PC-3 (cell line): ENCODE data around the gene XK. TPM values are rescaled to one million over a fixed set of nuclear protein-coding genes. Genes with fewer than 3 reads are reported as not detected.

ENCODE experiments used
- ATAC-seq: fragments of 200-7000 bp; cut with Tn5 transposase; 2 replicates; pipeline ENCODE4 v1.9.1; 2020; ENCODE audit warnings: mild to moderate bottlenecking, moderate library complexity
- BruUV-seq: library from RNA; stranded (reverse); fragments of 400-500 nt; replicated peaks from 2 replicates; lab custom pipeline; 2021; lab: Mats Ljungman, UMichigan
- CTCF ChIA-PET: fragments of 300-600 bp; sonication (Branson Sonifier 250); formaldehyde crosslinking; loops from one replicate; lab custom pipeline; 2022; ENCODE audit warnings: antibody characterized with exemption; lab: Charles Lee
- POLR2A ChIA-PET: fragments of 300-600 bp; sonication (Branson Sonifier 250); formaldehyde crosslinking; loops from one replicate; lab custom pipeline; 2022; ENCODE audit warnings: antibody characterized with exemption; ENCODE audit not compliant: unreplicated experiment; lab: Charles Lee
- DNase-seq: peaks from one replicate; pipeline ENCODE4 v3.0.0-alpha.2; 2015
- H2AFZ ChIP-seq: fragments of 300-600 bp; sonication (generic); 2 replicates; pipeline ENCODE4 v1.6.0; 2016; ENCODE audit warnings: antibody characterized with exemption, low read length
- H3F3A ChIP-seq: fragments of 300-600 bp; sonication (generic); one replicate; pipeline ENCODE4 v1.6.0; 2017; ENCODE audit warnings: antibody characterized with exemption, low read length, control low read depth, mild to moderate bottlenecking; ENCODE audit not compliant: unreplicated experiment
- H3K27ac ChIP-seq: fragments of 300-600 bp; sonication (generic); 2 replicates; pipeline ENCODE4 v1.5.1; 2016; ENCODE audit warnings: mild to moderate bottlenecking, low read length
- H3K27me3 ChIP-seq: fragments of 300-600 bp; sonication (generic); 2 replicates; pipeline ENCODE4 v1.6.1; 2016; ENCODE audit warnings: low read length, mixed read lengths
- H3K36me3 ChIP-seq: fragments of 300-600 bp; sonication (generic); 2 replicates; pipeline ENCODE4 v1.6.1; 2016; ENCODE audit warnings: low read depth, mixed run types, low read length, mixed read lengths
- H3K4me1 ChIP-seq: fragments of 300-600 bp; sonication (generic); 2 replicates; pipeline ENCODE4 v1.5.1; 2016; ENCODE audit warnings: low read length; ENCODE audit not compliant: insufficient read depth
- H3K4me2 ChIP-seq: fragments of 300-600 bp; sonication (generic); 2 replicates; pipeline ENCODE4 v1.6.0; 2016; ENCODE audit warnings: low read length
- H3K4me3 ChIP-seq: fragments of 300-600 bp; sonication (generic); 2 replicates; pipeline ENCODE4 v1.5.1; 2016; ENCODE audit warnings: mild to moderate bottlenecking, low read length, mixed read lengths
- H3K79me2 ChIP-seq: fragments of 300-600 bp; sonication (generic); 2 replicates; pipeline ENCODE4 v1.6.1; 2017; ENCODE audit warnings: low read length, mixed read lengths
- H3K9ac ChIP-seq: fragments of 300-600 bp; sonication (generic); 2 replicates; pipeline ENCODE4 v1.6.0; 2016; ENCODE audit warnings: mild to moderate bottlenecking, low read length
- H3K9me2 ChIP-seq: fragments of 300-600 bp; sonication (generic); replicated peaks from 2 replicates; pipeline ENCODE4 v1.6.1; 2016; ENCODE audit warnings: mixed run types, low read length, mixed read lengths
- H3K9me3 ChIP-seq: fragments of 300-600 bp; sonication (generic); 2 replicates; pipeline ENCODE4 v1.6.1; 2016; ENCODE audit warnings: low read length, mixed read lengths
- H4K20me1 ChIP-seq: fragments of 300-600 bp; sonication (generic); 2 replicates; pipeline ENCODE4 v1.6.1; 2016; ENCODE audit warnings: low read length, mixed read lengths
- EZH2 ChIP-seq: fragments of 300-600 bp; sonication (generic); IDR thresholded peaks from one replicate; pipeline ENCODE4 v1.6.1; 2017; ENCODE audit warnings: antibody characterized with exemption, mild to moderate bottlenecking, low read length; ENCODE audit not compliant: unreplicated experiment
- EZH2phosphoT487 ChIP-seq: fragments of 300-600 bp; sonication (generic); IDR thresholded peaks from 2 replicates; pipeline ENCODE4 v1.6.1; 2018; ENCODE audit warnings: mild to moderate bottlenecking, antibody characterized with exemption, low read length, borderline replicate concordance
- intact Hi-C: fragments of 100-400 bp; cut with micrococcal nuclease; formaldehyde crosslinking; loops from 2 replicates; pipeline ENCODE4 v1.9.0; 2023
- total RNA-seq: library from RNA; depleted of rRNA; stranded (reverse); fragments of >200 nt; gene quantifications from 2 replicates; pipeline ENCODE4 v1.2.3, GENCODE V29; 2014
- TF ChIP-seq, protein P1 (sequence below): fragments of 300-600 bp; sonication (generic); conservative IDR thresholded peaks from 2 replicates; pipeline ENCODE4 v1.5.1; 2017; ENCODE audit warnings: antibody characterized with exemption, low read depth, mild to moderate bottlenecking, low read length

XK gene
- total RNA-seq, 1 experiment from 2014 or later: 8.0 TPM

GRCh38 chrX:37666516-37666915, 19.1 kb upstream of the XK start:
- Histone ChIP-seq H3K9me2 (no peaks in the 10 kb centered on the region), H3K9ac (peak overlapping the region; percentile 28; the same call in 1 of the 2 replicates), H3K4me1 (peaks cover 18% of the 10 kb centered on the region), H3K4me2 (peak overlapping the region; percentile 38), H3K27me3 (no peaks in the 10 kb centered on the region), H3K9me3 (no peaks in the 10 kb centered on the region), H3F3A (no peaks in the 10 kb centered on the region), H3K4me3 (no peak overlapping the region), H4K20me1 (no peaks in the 10 kb centered on the region), H3K36me3 (no peaks in the 10 kb centered on the region), H3K27ac (peak overlapping the region; percentile 81), H3K79me2 (no peaks in the 10 kb centered on the region), H2AFZ (no peak overlapping the region)
- DNase-seq: peak; percentile 61
- ChIA-PET POLR2A (no interaction called here), CTCF (interaction anchor here (0.5 kb wide), 1 partner anchor 94 kb away, joined by 15 read pairs; no protein-coding TSS in a partner anchor)
- ATAC-seq: peak; percentile 72
- BruUV-seq: no TSS peak
- intact Hi-C loops: loop anchor here (10.0 kb wide), 1 partner anchor 62 kb away; no protein-coding TSS in a partner anchor
- no peak for TF ChIP-seq EZH2phosphoT487
- TF ChIP-seq EZH2: no peak
- TF ChIP-seq, protein P1, sequence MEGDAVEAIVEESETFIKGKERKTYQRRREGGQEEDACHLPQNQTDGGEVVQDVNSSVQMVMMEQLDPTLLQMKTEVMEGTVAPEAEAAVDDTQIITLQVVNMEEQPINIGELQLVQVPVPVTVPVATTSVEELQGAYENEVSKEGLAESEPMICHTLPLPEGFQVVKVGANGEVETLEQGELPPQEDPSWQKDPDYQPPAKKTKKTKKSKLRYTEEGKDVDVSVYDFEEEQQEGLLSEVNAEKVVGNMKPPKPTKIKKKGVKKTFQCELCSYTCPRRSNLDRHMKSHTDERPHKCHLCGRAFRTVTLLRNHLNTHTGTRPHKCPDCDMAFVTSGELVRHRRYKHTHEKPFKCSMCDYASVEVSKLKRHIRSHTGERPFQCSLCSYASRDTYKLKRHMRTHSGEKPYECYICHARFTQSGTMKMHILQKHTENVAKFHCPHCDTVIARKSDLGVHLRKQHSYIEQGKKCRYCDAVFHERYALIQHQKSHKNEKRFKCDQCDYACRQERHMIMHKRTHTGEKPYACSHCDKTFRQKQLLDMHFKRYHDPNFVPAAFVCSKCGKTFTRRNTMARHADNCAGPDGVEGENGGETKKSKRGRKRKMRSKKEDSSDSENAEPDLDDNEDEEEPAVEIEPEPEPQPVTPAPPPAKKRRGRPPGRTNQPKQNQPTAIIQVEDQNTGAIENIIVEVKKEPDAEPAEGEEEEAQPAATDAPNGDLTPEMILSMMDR: no peak

DNA sequence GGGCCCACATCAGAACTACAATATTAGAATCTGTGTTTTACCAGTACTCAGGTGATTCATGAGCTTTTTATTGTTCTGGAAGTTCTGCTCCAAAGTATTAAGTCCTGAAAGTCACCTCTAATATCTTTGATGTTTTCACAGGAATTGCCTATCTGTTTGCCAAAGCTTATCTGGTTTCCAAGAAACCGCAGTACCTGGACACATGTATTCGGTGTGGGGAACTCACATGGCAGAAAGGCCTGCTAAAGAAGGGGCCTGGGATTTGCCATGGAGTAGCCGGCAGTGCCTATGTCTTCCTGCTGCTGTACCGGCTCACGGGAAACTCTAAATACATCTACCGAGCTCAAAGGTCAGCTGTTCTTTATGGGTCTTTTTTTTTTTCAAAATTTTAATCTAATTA, 18.4 kb upstream of the XK start:
- H3K4me1 ChIP-seq: peaks cover 18% of the 10 kb centered on the region
- ChIA-PET POLR2A (no interaction called here), CTCF (no interaction called here)
- H3K9ac ChIP-seq: peak overlapping the region; percentile 33; the same call in 1 of the 2 replicates
- no peaks in the 10 kb centered on the region for H4K20me1 ChIP-seq
- H2AFZ ChIP-seq: no peak overlapping the region
- no peaks in the 10 kb centered on the region for H3K27me3 ChIP-seq
- no TSS peak for BruUV-seq
- peak; percentile 14 for DNase-seq
- intact Hi-C loops: loop anchor here (10.0 kb wide), 1 partner anchor 62 kb away; no protein-coding TSS in a partner anchor
- peak; percentile 71 for ATAC-seq
- TF ChIP-seq EZH2phosphoT487 (no peak), EZH2 (no peak)
- TF ChIP-seq, protein P1: no peak
- no peaks in the 10 kb centered on the region for H3K9me3 ChIP-seq
- H3K36me3 ChIP-seq: no peaks in the 10 kb centered on the region
- H3K79me2 ChIP-seq: no peaks in the 10 kb centered on the region
- no peaks in the 10 kb centered on the region for H3F3A ChIP-seq
- peak overlapping the region; percentile 31; the same call in 1 of the 2 replicates for H3K4me2 ChIP-seq
- no peak overlapping the region for H3K4me3 ChIP-seq
- no peaks in the 10 kb centered on the region for H3K9me2 ChIP-seq
- H3K27ac ChIP-seq: peak overlapping the region; percentile 81

GRCh38 chrX:37672563-37672962, 13.0 kb upstream of the XK start:
- ChIA-PET CTCF (no interaction called here), POLR2A (no interaction called here)
- Histone ChIP-seq H3K36me3 (no peaks in the 10 kb centered on the region), H3K9me2 (no peaks in the 10 kb centered on the region), H3K27ac (no peak overlapping the region), H3K4me3 (no peak overlapping the region), H3K9ac (no peak overlapping the region), H3K4me1 (peaks cover 10% of the 10 kb centered on the region), H3K4me2 (no peak overlapping the region), H4K20me1 (no peaks in the 10 kb centered on the region), H3K9me3 (no peaks in the 10 kb centered on the region), H3F3A (no peaks in the 10 kb centered on the region), H3K27me3 (no peaks in the 10 kb centered on the region), H3K79me2 (no peaks in the 10 kb centered on the region), H2AFZ (no peak overlapping the region)
- no peak for ATAC-seq
- no TSS peak for BruUV-seq
- no peak for DNase-seq
- TF ChIP-seq EZH2 (no peak), EZH2phosphoT487 (no peak)
- TF ChIP-seq, protein P1: no peak
- intact Hi-C loops: loop anchor here (10.0 kb wide), 1 partner anchor 152 kb away; no protein-coding TSS in a partner anchor
